Measurements from ENCODE around the gene ANKRD39. TPM values are rescaled to one million over a fixed set of nuclear protein-coding genes. Genes with fewer than 3 reads are reported as not detected.
"Not testable (repeated sequence)": the region's sequence is repeated elsewhere in the genome, so short reads cannot be mapped to it uniquely, and the experiment has no call there.

ANKRD39 gene
- total RNA-seq, 2 experiments from 2014 or later, result 31.3 to 31.6 TPM

GRCh38 chr2:96863575-96864342 lies 5.9 kb upstream of the ANKRD39 start:
- POLR2A ChIA-PET, result interaction anchor here (0.5 kb wide), 1 partner anchor 17 kb away, joined by 4 read pairs; no protein-coding TSS in a partner anchor
- CTCF ChIA-PET, result no interaction called here

DNA sequence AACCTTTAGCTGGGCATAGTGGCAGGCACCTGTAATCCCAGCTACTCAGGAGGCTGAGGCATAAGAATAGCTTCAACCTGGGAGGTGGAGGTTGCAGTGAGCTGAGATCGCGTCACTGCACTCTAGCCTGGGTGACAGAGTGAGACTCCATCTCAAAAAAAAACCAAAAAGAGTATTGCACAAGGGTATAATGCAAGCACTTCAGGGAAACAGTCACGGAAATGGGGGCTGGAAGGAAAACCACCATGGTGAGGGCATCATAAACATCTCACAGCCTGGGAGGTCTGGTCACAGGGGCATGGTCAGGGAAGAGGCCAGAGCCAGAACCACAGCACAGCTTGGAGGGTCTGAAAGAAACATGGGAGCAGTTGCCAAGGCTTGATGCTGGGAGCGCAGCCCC lies 5.2 kb upstream of the ANKRD39 start:
- POLR2A ChIA-PET, CTCF ChIA-PET: not testable (repeated sequence)

- CTCF ChIA-PET, result interaction anchor here (1.2 to 1.5 kb wide), 2 partner anchors 90 to 91 kb away, joined by 3 to 5 read pairs; no protein-coding TSS in a partner anchor
- POLR2A ChIA-PET, result no interaction called here
Observed at GRCh38 chr2:96861074-96861473, 3.3 kb upstream of the ANKRD39 start.

- ChIA-PET CTCF (interaction anchor here (1.2 to 1.6 kb wide), 3 partner anchors 91 to 102 kb away, joined by 3 to 5 read pairs (median 4); no protein-coding TSS in a partner anchor), POLR2A (interaction anchor here (0.7 to 2.4 kb wide), 2 partner anchors 8 to 100 kb away, joined by 3 to 5 read pairs; no protein-coding TSS in a partner anchor)
Observed at GRCh38 chr2:96860065-96861029, 2.5 kb upstream of the ANKRD39 start.

- POLR2A ChIA-PET, result interaction anchor here (0.7 to 2.4 kb wide), 2 partner anchors 9 to 99 kb away, joined by 3 to 5 read pairs; no protein-coding TSS in a partner anchor
- CTCF ChIA-PET, result interaction anchor here (1.6 to 3.5 kb wide), 2 partner anchors 8 to 103 kb away, joined by 4 to 39 read pairs; partner anchors contain the start of gene SEMA4C
Observed at GRCh38 chr2:96859681-96860064, 1.9 kb upstream of the ANKRD39 start.

DNA sequence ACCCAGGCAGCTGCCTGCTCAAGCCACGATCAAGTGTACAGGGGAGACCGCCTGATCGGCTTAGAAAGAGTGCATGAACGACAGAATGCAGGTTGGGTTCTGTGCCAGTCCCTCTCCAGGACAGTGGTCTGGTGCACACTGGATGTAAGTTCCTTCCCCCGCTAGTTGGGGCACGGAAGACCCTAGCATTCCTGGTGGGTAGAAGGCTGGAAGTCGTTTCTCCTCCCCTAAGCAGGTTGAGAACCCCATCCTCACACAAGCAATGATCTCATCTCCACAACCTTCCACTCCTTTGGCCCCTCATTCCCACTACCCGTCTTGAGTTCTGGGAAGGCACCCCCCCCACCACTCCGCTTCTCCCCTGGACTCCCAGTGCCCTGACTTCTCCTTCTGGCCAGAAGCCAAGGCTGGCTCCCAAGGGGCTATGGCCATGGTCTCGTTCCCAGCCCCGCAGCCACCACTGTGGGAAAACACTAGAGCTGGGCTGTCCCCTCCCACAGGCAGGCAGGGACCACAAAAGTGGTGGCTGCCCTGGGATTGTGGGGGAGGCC lies 1.4 kb upstream of the ANKRD39 start:
- ChIA-PET POLR2A (interaction anchor here (1.3 to 2.4 kb wide), 3 partner anchors 9 to 104 kb away, joined by 5 to 12 read pairs (median 5); no protein-coding TSS in a partner anchor), CTCF (interaction anchor here (1.1 to 3.5 kb wide), 8 partner anchors 9 to 104 kb away, joined by 4 to 39 read pairs (median 16); partner anchors contain the start of gene SEMA4C)

DNA sequence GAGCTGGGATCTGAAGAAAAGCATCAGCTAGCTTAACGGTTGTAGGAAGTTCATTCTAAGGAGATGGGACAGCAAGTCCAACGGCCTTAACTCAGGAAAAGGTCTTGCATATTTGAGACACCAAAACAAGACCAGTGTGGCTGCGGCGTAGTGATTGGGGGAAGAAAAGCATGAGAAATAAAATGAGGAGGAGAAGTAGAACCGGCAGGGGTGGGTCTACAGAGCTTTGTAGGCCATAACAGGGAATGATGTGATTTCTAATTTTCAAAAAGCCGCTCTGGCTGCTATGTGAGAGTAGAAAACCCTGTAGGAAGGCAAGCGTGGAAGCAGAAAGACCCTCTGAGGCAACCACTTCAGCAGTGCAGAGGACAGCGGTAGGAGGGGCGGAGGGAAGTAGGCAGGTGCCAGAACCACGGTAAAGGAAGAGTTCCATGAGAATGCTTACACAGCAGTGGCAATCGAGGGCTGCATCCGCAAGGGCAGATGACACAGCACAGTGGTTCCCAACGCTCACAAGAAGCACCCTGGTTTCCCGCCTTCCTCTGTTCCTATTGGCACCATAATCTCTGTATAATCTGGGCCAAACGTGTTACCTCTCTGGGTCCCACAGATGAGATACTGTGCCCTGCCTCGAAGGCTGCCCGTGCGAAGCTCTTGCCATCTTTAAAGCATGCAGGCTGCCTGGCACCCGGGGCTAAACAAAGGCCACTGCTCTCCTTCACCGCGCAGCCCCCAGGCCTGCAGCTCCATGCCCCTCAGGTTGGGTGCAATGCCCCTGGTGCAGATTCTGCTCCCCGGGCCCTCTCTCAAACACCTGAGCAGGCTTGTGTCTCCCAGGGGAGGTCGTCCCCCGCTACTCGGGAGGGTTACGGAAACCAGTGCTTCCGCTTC lies 795 bp downstream of the ANKRD39 start:
- ChIA-PET POLR2A (interaction anchor here (1.0 to 2.4 kb wide), 8 partner anchors 11 to 536 kb away, joined by 3 to 18 read pairs (median 6); partner anchors contain the start of gene CNNM3), CTCF (interaction anchor here (0.6 to 3.5 kb wide), 30 partner anchors 11 to 693 kb away, joined by 3 to 39 read pairs (median 4); partner anchors contain the start of genes ANKRD36, CNNM3, CNNM4 and SEMA4C)

DNA sequence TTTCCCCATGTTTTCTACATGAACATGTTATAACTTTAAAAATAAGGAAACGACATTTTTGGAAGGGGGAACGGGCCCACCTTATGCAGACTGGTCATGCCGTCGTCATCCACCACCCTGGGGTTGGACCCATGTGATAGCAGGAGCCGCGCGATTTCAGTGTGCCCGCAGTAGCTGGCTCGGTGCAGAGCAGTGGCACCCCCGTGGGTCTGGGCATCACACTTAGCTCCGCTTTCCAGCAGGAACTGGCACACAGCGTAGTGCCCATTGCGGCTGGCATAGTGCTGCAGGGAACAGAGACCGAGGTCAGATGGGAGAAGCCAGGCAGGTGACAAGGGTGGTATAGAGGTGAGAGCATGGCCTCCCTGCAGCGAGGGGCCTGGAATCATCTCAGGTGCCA lies 4.5 kb downstream of the ANKRD39 start:
- POLR2A ChIA-PET, result no interaction called here
- CTCF ChIA-PET, result interaction anchor here (1.6 to 1.9 kb wide), 2 partner anchors 10 to 52 kb away, joined by 4 read pairs; partner anchors contain the start of gene ANKRD23

DNA sequence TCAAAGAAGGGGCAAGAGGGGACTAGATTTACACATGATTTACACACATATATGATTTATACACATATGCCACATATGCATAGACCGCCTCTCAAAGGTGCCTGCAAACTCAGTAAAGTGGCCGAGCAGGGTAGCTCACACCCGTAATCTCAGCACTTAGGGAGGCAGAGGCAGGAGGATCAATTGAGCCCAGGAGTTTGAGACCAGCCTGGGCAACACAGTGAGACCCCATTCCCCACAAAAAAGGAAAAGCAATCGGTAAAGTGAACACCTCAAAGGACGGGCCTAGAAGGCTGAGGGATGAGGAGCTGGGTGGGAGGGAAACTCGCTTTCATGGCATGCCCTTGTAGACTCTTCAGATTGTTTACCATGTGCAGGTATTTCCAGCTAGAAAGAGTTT lies 5.1 kb downstream of the ANKRD39 start:
- ChIA-PET POLR2A (no interaction called here), CTCF (interaction anchor here (0.9 to 1.9 kb wide), 3 partner anchors 9 to 52 kb away, joined by 4 read pairs; partner anchors contain the start of gene ANKRD23)

DNA sequence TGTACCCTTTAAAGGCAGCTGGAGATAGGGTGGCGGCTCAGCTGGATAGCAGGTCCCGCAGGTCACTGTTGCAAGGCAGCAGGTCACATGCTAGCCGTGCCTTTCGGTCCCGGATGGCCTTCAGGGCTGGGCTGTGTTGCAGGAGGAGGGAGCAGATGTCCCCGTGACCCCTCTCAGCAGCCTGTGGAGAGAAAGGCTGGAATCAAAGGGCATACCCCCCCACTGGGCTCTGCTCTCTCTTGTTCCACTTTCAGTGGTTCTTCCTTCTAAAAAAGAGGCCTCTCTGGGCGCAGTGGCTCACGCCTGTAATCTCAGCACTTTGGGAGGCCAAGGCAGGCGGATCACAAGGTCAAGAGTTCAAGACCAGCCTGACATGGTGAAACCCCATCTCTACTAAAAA lies 9.6 kb downstream of the ANKRD39 start:
- ChIA-PET CTCF (interaction anchor here (1.5 kb wide), 1 partner anchor 103 kb away, joined by 3 read pairs; no protein-coding TSS in a partner anchor), POLR2A (interaction anchor here (0.6 kb wide), 1 partner anchor 42 kb away, joined by 5 read pairs; no protein-coding TSS in a partner anchor)

DNA sequence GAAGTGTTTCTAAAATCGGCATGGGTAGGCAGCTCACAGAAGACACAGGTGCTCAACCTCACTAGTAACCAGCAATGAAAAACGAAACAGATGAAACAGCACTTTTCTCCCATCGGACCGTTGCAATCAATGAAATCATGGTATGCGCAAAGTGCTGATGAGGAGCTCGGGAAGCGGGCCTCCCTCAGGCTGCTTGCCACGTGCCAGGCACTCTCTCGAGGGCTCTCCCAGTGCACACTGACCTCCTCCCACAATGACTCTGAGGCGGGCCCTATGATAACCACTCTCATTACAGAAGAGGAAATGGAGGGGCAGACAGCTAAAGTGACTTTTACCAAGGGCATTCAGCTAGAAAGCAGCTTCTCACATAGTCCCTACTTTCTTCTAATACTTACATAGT lies 10.2 kb downstream of the ANKRD39 start:
- ChIA-PET CTCF (interaction anchor here (0.6 to 1.5 kb wide), 3 partner anchors 29 to 103 kb away, joined by 3 to 11 read pairs (median 4); no protein-coding TSS in a partner anchor), POLR2A (no interaction called here)

DNA sequence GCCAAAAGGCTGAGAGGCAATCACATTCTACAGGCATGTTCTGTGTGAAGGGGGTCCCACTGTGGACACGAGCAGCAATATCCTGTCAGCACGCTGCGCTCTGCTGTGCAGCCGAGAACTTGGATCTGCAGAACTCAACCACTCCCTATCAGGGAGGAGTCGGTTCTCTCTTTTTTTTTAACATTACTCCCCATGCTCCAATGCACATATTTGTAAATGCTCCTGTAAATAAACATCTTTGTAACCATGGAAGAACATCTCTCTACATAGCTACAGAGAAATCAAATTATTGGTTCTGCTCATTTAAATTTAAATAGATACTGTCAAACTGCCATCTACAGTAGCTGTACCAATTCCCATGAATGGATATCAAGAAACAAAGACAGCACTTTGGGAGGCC lies 11.0 kb downstream of the ANKRD39 start:
- POLR2A ChIA-PET, result interaction anchor here (0.7 kb wide), 1 partner anchor 73 kb away, joined by 6 read pairs; no protein-coding TSS in a partner anchor
- CTCF ChIA-PET, result no interaction called here

GRCh38 chr2:96844405-96844808 lies 13.4 kb downstream of the ANKRD39 start:
- ChIA-PET CTCF (interaction anchor here (1.1 to 1.5 kb wide), 4 partner anchors 8 to 107 kb away, joined by 4 to 6 read pairs (median 4); partner anchors contain the start of gene ANKRD39), POLR2A (interaction anchor here (0.6 kb wide), 3 partner anchors 31 to 504 kb away, joined by 3 to 5 read pairs (median 4); no protein-coding TSS in a partner anchor)

DNA sequence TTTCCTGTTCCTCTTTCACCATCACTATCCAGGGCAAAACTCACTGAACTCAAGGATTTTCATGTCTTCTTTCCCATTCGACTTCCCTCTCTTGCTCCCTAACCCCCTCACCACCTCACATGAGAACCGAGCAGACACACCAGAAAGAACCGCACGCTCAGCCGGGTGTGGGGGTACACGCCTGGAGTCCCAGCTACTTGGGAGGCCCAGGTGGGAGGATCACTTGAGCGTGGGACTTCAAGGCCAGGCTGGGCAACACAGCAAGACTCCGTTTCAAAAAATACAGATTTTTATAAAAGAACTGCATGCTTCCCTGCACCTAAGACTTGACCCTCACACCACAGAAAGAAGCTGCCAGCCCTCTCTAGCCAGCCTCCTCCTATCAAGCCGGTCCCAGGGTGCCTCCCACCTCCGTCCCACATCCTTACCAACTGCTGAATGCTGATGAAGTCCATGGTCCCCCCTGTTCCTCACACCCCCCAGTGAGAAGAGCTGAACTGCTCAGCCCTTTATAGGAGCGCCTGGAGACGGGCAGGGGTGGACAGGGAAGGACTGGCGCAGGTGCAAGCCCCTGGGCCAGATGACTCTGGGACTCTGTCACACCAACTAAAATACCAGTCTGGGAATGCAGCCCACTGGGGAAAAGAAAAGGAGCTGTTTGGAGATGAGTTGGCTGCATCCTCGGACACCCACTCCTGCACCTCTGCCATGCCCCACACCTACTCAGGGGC lies 14.1 kb downstream of the ANKRD39 start, which contains the start of gene ANKRD23:
ANKRD23 (minus strand) TSS at position 484 of the 731 bp plus-strand sequence; CDS start at position 455, 29 bp downstream.
- ChIA-PET CTCF (interaction anchor here (0.7 to 1.5 kb wide), 3 partner anchors 9 to 15 kb away, joined by 4 to 6 read pairs (median 6); partner anchors contain the start of gene ANKRD39), POLR2A (interaction anchor here (0.6 kb wide), 2 partner anchors 30 to 503 kb away, joined by 3 to 4 read pairs; no protein-coding TSS in a partner anchor)

GRCh38 chr2:96842600-96842999 lies 15.2 kb downstream of the ANKRD39 start:
- ChIA-PET POLR2A (no interaction called here), CTCF (interaction anchor here (0.7 kb wide), 1 partner anchor 16 kb away, joined by 6 read pairs; no protein-coding TSS in a partner anchor)

DNA sequence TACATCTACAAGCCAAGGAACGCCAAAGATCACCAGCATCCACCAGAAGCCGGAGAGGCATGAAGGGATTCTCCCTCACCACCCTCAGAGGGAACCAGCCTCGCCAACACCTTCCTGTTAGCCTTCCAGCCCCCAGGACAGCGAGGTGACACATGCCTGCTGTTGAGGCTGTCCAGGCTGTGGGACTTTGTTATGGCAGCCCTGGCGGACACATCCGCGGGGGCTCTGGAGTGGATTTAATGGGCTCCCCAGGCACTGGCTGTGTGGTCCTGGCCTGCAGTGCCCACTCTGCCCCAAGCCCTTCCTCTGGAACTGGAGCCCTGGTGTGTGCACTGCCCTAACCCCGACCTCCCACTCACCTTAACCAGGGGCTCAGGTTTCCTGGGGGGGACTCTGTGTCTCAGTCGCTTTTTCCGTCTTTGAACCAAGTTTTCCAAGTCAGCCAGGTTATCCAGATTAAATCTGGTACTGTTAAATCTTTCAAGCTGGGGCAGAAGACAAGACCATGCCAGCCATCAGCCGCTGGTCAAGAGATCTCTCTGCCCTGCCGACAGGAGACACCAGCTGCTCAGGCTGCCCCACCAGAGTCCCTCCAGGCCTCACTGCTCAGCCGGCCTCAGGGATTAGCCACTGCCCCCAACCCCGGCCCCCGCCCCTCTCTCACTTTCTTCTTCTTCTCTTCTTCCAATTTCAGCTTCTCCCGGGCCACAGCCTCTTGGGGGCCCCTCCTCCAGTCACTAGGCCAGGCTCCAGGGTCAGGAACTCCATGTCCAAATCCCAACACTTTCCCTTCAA lies 15.9 kb downstream of the ANKRD39 start:
- ChIA-PET POLR2A (no interaction called here), CTCF (no interaction called here)
